LNCAP (cell line): ENCODE results near the gene CYP2R1.

Experiments
- TF ChIP-seq, protein P1 (sequence below): fragments of 450-650 bp; IDR thresholded peaks from 2 replicates; pipeline ENCODE4 v1.5.1; 2017; ENCODE audit warnings: mild to moderate bottlenecking

The CYP2R1 gene, protein sequence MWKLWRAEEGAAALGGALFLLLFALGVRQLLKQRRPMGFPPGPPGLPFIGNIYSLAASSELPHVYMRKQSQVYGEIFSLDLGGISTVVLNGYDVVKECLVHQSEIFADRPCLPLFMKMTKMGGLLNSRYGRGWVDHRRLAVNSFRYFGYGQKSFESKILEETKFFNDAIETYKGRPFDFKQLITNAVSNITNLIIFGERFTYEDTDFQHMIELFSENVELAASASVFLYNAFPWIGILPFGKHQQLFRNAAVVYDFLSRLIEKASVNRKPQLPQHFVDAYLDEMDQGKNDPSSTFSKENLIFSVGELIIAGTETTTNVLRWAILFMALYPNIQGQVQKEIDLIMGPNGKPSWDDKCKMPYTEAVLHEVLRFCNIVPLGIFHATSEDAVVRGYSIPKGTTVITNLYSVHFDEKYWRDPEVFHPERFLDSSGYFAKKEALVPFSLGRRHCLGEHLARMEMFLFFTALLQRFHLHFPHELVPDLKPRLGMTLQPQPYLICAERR

DNA sequence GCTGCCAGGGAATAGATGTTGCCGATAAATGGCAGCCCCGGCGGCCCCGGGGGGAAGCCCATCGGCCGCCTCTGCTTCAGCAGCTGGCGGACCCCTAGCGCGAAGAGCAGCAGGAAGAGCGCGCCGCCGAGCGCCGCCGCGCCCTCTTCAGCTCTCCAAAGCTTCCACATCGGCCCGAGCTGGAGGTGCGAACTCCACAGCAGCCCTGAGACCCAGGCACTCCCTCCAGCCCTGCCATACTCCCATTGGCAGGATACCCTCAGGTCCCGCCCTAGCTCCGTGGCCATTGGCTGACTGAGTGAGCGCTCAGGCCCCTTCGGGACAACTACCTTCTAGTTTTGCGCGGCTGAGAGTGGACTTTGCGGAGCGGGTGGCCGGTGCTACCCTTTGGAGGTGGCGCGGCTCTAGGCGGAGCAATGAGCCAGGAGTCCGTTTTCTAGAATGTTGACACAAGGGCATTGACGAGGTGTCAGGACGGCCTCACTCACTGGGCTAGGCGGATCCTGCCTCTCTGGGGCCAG, at the start of gene CYP2R1:
TSS of gene CYP2R1 (minus strand) at position 196 of the 521 bp plus-strand sequence. CDS start at position 170, 26 bp downstream.
- TF ChIP-seq, protein P1, sequence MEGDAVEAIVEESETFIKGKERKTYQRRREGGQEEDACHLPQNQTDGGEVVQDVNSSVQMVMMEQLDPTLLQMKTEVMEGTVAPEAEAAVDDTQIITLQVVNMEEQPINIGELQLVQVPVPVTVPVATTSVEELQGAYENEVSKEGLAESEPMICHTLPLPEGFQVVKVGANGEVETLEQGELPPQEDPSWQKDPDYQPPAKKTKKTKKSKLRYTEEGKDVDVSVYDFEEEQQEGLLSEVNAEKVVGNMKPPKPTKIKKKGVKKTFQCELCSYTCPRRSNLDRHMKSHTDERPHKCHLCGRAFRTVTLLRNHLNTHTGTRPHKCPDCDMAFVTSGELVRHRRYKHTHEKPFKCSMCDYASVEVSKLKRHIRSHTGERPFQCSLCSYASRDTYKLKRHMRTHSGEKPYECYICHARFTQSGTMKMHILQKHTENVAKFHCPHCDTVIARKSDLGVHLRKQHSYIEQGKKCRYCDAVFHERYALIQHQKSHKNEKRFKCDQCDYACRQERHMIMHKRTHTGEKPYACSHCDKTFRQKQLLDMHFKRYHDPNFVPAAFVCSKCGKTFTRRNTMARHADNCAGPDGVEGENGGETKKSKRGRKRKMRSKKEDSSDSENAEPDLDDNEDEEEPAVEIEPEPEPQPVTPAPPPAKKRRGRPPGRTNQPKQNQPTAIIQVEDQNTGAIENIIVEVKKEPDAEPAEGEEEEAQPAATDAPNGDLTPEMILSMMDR = no peak

DNA sequence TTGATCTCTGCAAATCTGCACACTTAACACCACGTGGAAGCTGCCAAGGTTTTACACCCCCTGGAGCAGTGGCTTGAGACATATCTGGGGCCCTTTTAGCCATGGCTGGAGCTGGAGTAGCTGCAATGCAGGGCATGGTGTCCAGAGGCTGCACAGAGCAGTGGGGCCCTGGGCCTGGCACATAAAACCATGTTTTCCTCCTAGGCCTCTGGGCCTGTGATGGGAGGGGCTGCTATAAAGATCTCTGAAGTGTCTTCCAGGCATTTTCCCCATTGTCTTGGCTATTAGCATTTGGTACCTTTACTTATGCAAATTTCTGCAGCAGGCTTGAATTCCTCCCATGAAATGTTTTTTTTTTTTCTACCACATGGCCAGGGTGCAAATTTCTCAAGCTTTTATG, 46.9 kb upstream of the CYP2R1 start:
- TF ChIP-seq, protein P1 = no peak

DNA sequence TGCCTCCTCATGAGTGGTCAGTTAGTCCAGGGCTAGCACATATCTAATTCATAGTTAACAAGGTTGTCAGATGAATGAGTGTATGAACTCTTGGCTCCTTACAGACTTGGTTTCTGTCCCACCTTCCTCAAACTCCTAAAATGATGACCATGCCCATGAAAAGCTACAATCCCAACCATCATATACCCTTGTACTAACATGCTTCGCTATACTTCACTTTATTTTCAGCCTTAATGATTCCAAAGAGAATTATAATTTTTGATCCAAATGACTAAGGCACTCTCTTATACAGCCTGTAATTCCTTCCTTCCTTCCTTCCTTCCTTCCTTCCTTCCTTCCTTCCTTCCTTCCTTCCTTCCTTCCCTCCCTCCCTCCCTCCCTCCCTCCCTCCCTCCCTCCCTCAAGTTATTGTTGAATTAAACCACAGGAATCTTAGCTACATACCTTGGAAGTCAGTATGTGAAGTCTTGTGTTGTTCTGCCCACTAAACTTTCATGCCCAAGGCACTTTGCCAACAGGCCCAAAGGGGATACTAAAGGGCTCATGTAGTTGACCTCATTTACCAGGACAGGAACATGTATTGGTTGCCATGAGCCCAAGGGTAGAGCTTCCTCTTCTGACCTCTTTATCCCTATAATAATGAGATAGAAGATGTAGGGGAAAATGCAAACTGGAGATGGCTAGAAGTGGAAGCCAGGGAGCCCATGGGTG, 42.8 kb upstream of the CYP2R1 start:
- TF ChIP-seq, protein P1 = no peak

DNA sequence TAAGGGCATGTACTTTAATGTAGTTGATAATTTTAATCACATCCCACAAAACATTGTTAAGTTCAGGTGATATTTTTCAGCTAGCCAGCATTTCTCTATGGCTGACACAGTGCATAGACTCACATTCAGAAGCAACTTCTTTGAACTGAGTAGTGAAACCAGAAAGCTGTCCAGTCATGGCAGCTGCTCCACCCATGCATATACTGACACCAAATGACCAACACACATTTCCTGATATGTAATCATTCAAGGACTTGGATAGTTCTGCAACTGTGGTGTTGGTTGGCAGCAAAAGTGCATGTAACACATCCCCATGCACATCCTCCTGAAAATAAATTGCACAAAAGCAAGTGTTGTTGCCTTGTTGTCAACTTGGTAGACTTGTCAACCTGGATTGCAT, 40.4 kb upstream of the CYP2R1 start:
- TF ChIP-seq, protein P1 = no peak

DNA sequence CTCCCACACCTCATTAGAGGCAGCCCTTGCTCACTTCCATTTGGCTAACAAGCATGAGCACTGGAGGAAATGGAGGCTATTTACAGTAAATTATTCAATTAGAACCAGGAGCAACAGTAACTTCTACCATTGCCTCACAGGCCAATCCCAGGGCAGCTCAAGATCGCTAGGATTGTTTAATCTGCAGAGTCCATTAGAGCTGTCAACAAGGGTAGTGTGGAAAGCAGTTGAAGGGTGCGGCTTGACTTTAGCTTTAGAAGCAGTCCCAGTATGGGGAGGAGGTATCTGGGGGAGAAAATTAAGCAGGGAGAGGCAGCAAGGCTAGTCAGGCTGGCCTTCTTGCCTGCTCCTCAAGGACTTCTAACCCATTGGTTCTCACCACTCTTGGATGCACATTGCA, 38.3 kb upstream of the CYP2R1 start:
- TF ChIP-seq, protein P1 = no peak

DNA sequence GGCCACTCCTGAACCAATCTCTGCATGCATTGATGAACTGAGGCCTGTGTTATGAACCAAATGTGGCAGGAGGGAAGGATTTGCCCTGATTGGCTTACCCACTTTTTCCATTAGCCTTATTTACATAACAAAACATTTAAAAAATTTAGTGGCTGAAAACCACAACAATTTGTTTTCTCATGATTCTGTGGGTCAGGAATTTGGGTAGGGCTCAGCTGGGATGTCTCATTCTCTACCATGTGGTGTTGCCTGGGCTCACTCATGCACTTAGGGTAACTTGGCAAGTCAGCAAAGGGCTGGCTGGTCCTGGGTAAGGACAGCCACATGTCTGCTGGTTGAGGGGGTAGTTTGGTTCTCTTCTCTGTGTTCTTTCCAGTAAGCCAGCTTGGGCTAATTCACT, 35.1 kb upstream of the CYP2R1 start:
- TF ChIP-seq, protein P1 = no peak

DNA sequence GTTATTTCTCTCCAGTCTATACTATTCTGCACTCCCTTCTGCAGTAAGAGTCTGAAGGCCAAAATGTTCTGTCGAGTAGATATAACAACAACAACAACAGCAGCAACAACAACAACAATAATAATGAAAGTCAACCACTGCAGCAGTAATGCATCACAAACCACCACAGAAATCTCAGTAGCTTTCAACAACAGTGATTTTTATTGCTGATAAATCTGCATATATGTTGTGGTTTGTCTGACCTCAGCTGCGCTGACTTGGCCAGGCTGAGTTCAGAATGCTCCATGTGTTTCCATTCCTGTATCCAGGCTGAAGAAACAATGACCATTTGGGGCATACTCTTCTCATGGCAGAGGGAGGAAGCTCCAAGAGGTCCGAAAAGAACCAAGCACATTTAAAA, 32.3 kb upstream of the CYP2R1 start:
- TF ChIP-seq, protein P1 = no peak
